GM12891 (cell line): ENCODE data around the gene STK25.

Experiments used
- PAX5 ChIP-seq: IDR thresholded peaks from 2 replicates; pipeline ENCODE4 v1.6.1; 2011; ENCODE audit warnings: low read length, moderate library complexity, mild to moderate bottlenecking; ENCODE audit not compliant: insufficient read depth, severe bottlenecking
- POLR2A ChIP-seq: IDR thresholded peaks from 2 replicates; pipeline ENCODE4 v1.6.1; 2011; ENCODE audit warnings: low read depth, low read length, control low read depth
- POLR2AphosphoS5 ChIP-seq: IDR thresholded peaks from 2 replicates; pipeline ENCODE4 v1.6.1; 2011; ENCODE audit warnings: low read depth, low read length, control low read depth
- POU2F2 ChIP-seq: IDR thresholded peaks from 2 replicates; pipeline ENCODE4 v1.6.1; 2011; ENCODE audit warnings: low read depth, mild to moderate bottlenecking, control low read depth, low read length, moderate library complexity
- SPI1 ChIP-seq: IDR thresholded peaks from 2 replicates; pipeline ENCODE4 v1.6.1; 2011; ENCODE audit warnings: low read depth, low read length, control low read depth
- TAF1 ChIP-seq: IDR thresholded peaks from 2 replicates; pipeline ENCODE4 v1.6.1; 2011; ENCODE audit warnings: low read depth, low read length, control low read depth

DNA sequence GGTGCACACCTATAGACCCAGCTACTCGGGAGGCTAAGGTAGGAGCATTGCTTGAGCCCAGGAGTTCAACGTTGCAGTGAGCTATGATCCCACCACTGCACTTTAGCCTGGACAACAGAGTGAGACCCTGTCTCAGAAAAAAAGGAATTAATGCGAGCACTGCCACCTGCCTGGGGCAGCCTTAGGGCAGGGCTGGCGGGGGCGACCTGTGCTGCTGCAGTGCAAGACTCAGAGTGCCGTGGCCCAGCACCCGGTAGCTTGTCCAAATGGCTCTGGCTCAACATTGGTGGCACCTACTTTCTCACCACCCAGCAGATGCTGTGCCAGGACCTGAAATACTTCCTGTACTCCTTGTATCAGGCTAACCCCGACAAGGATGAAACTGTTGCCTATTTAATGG lies 30.2 kb downstream of the STK25 start:
- no peak for TF ChIP-seq POLR2A
- no peak for TF ChIP-seq TAF1
- TF ChIP-seq POLR2AphosphoS5: no peak
- TF ChIP-seq SPI1: no peak
- no peak for TF ChIP-seq PAX5
- TF ChIP-seq POU2F2: no peak
